ENCODE data around the gene KIAA1328. TPM values are rescaled to one million over a fixed set of nuclear protein-coding genes. Genes with fewer than 3 reads are reported as not detected.

KIAA1328 gene
- total and polyA plus RNA-seq, 4 donors: 0.95 to 7.4 (median 2.9) TPM

DNA sequence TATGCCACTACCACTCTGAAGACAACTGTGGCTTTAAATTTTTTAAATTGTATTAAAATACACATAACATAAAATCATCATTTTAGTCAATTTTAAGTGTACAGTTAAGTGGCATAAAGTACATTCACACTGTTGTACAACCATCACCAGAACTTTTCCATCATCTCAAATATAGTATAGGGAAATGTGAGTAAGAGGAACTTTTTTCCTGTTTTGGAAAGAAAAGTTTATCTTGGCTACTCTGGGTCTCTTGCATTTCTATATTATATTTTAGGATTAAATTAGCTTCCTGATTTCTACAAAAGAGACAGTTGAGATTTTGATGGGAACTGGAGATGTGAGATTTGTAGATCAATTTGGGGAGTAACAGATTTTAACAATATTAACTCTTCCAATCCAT is 3.4 kb upstream of the KIAA1328 start:
- Histone ChIP-seq H3K9me3 (ENCODE audit: control insufficient read depth in 4 of 4, low read length in 3 of 4) (no peaks in the 10 kb centered on the region), H3K27me3 (ENCODE audit: control insufficient read depth in 4 of 4, insufficient read depth in 4 of 4, low read length in 3 of 4) (no peaks in the 10 kb centered on the region), H3K4me1 (ENCODE audit: control insufficient read depth in 4 of 4, insufficient read depth in 4 of 4, low read length in 3 of 4) (peaks cover 2 to 14% (median 12%) of the 10 kb centered on the region in 4 donors), H3K4me3 (ENCODE audit: low read depth in 1 of 3, low read length in 3 of 3) (no peak overlapping the region), H3K9ac (ENCODE audit: low read depth in 1 of 2, low read length in 2 of 2) (no peak overlapping the region), H3K36me3 (ENCODE audit: control insufficient read depth in 4 of 4, insufficient read depth in 3 of 4, low read depth in 1 of 4, low read length in 3 of 4) (no peaks in the 10 kb centered on the region), H3K27ac (ENCODE audit: low read depth in 1 of 2, low read length in 2 of 2) (no peak overlapping the region)
- DNase-seq (ENCODE audit: low spot score): no peak
- TF ChIP-seq EGR1 (IDR thresholded peaks at IDR 0.05; ENCODE audit: low read depth in 2 of 2) (no peak), TAF1 (conservative IDR thresholded peaks at IDR 0.05) (no peak), HNF4G (IDR thresholded peaks at IDR 0.05) (no peak), RXRA (IDR thresholded peaks at IDR 0.05) (no peak), RAD21 (IDR thresholded peaks at IDR 0.05) (no peak), GABPA (IDR thresholded peaks at IDR 0.05 in 1 of 2, conservative IDR thresholded peaks at IDR 0.05 in 1 of 2) (no peak), FOXA1 (IDR thresholded peaks at IDR 0.05) (no peak), JUND (IDR thresholded peaks at IDR 0.05) (no peak), YY1 (IDR thresholded peaks at IDR 0.05) (no peak), FOXA2 (IDR thresholded peaks at IDR 0.05) (no peak), HNF4A (conservative IDR thresholded peaks at IDR 0.05) (no peak), ATF3 (IDR thresholded peaks at IDR 0.05) (no peak), NR2F2 (IDR thresholded peaks at IDR 0.05) (no peak), SP1 (IDR thresholded peaks at IDR 0.05) (no peak)
- TF ChIP-seq, protein P1, sequence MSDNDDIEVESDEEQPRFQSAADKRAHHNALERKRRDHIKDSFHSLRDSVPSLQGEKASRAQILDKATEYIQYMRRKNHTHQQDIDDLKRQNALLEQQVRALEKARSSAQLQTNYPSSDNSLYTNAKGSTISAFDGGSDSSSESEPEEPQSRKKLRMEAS (IDR thresholded peaks at IDR 0.05): no peak
- TF ChIP-seq, protein P2, sequence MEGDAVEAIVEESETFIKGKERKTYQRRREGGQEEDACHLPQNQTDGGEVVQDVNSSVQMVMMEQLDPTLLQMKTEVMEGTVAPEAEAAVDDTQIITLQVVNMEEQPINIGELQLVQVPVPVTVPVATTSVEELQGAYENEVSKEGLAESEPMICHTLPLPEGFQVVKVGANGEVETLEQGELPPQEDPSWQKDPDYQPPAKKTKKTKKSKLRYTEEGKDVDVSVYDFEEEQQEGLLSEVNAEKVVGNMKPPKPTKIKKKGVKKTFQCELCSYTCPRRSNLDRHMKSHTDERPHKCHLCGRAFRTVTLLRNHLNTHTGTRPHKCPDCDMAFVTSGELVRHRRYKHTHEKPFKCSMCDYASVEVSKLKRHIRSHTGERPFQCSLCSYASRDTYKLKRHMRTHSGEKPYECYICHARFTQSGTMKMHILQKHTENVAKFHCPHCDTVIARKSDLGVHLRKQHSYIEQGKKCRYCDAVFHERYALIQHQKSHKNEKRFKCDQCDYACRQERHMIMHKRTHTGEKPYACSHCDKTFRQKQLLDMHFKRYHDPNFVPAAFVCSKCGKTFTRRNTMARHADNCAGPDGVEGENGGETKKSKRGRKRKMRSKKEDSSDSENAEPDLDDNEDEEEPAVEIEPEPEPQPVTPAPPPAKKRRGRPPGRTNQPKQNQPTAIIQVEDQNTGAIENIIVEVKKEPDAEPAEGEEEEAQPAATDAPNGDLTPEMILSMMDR (IDR thresholded peaks at IDR 0.05; ENCODE audit: low read depth, low read length, missing input control): no peak
- TF ChIP-seq, protein P3, sequence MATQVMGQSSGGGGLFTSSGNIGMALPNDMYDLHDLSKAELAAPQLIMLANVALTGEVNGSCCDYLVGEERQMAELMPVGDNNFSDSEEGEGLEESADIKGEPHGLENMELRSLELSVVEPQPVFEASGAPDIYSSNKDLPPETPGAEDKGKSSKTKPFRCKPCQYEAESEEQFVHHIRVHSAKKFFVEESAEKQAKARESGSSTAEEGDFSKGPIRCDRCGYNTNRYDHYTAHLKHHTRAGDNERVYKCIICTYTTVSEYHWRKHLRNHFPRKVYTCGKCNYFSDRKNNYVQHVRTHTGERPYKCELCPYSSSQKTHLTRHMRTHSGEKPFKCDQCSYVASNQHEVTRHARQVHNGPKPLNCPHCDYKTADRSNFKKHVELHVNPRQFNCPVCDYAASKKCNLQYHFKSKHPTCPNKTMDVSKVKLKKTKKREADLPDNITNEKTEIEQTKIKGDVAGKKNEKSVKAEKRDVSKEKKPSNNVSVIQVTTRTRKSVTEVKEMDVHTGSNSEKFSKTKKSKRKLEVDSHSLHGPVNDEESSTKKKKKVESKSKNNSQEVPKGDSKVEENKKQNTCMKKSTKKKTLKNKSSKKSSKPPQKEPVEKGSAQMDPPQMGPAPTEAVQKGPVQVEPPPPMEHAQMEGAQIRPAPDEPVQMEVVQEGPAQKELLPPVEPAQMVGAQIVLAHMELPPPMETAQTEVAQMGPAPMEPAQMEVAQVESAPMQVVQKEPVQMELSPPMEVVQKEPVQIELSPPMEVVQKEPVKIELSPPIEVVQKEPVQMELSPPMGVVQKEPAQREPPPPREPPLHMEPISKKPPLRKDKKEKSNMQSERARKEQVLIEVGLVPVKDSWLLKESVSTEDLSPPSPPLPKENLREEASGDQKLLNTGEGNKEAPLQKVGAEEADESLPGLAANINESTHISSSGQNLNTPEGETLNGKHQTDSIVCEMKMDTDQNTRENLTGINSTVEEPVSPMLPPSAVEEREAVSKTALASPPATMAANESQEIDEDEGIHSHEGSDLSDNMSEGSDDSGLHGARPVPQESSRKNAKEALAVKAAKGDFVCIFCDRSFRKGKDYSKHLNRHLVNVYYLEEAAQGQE (IDR thresholded peaks at IDR 0.05): no peak
- TF ChIP-seq, protein P4, sequence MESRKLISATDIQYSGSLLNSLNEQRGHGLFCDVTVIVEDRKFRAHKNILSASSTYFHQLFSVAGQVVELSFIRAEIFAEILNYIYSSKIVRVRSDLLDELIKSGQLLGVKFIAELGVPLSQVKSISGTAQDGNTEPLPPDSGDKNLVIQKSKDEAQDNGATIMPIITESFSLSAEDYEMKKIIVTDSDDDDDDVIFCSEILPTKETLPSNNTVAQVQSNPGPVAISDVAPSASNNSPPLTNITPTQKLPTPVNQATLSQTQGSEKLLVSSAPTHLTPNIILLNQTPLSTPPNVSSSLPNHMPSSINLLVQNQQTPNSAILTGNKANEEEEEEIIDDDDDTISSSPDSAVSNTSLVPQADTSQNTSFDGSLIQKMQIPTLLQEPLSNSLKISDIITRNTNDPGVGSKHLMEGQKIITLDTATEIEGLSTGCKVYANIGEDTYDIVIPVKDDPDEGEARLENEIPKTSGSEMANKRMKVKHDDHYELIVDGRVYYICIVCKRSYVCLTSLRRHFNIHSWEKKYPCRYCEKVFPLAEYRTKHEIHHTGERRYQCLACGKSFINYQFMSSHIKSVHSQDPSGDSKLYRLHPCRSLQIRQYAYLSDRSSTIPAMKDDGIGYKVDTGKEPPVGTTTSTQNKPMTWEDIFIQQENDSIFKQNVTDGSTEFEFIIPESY (IDR thresholded peaks at IDR 0.05): no peak
